HEK293T (cell line): Measurements from ENCODE around the gene CHP2.

Experiments used
- CTCF ChIA-PET: fragments of 350-600 bp; formaldehyde crosslinking; extraction: SDS; loops from one replicate; lab custom pipeline; 2021; ENCODE audit warnings: antibody characterized with exemption, inconsistent platforms; lab: Yijun Ruan, JAX
- POLR2A ChIA-PET: fragments of 350-600 bp; formaldehyde crosslinking; extraction: SDS; loops from one replicate; lab custom pipeline; 2020; ENCODE audit warnings: antibody characterized with exemption, inconsistent platforms; lab: Yijun Ruan, JAX
- DNase-seq: peaks from one replicate; pipeline ENCODE4 v3.0.0; 2012; ENCODE audit warnings: mixed read lengths; ENCODE audit errors: extremely low spot score
- ARNT ChIP-seq: fragments of 450-650 bp; IDR thresholded peaks from 2 replicates; pipeline ENCODE4 v1.6.1; 2017; ENCODE audit warnings: mild to moderate bottlenecking
- BHLHE40 ChIP-seq: fragments of 450-650 bp; IDR thresholded peaks from 2 replicates; pipeline ENCODE4 v1.6.1; 2016; ENCODE audit warnings: mild to moderate bottlenecking, moderate library complexity, borderline replicate concordance
- CTBP1 ChIP-seq: fragments of 450-650 bp; IDR thresholded peaks from 2 replicates; pipeline ENCODE4 v1.6.1; 2016; ENCODE audit warnings: borderline replicate concordance
- ELF4 ChIP-seq: fragments of 450-650 bp; IDR thresholded peaks from 2 replicates; pipeline ENCODE4 v1.6.1; 2017; ENCODE audit warnings: antibody characterized with exemption
- FOXA1 ChIP-seq: fragments of 450-650 bp; IDR thresholded peaks from 2 replicates; pipeline ENCODE4 v1.6.1; 2016; ENCODE audit warnings: mild to moderate bottlenecking
- FOXK2 ChIP-seq: fragments of 450-650 bp; IDR thresholded peaks from 2 replicates; pipeline ENCODE4 v1.6.1; 2016; ENCODE audit warnings: mild to moderate bottlenecking
- FOXM1 ChIP-seq: fragments of 450-650 bp; IDR thresholded peaks from 2 replicates; pipeline ENCODE4 v1.6.1; 2017; ENCODE audit warnings: mild to moderate bottlenecking, borderline replicate concordance
- HDGF ChIP-seq: fragments of 450-650 bp; IDR thresholded peaks from 2 replicates; pipeline ENCODE4 v1.6.1; 2017; ENCODE audit warnings: antibody characterized with exemption, borderline replicate concordance
- L3MBTL2 ChIP-seq: fragments of 450-650 bp; conservative IDR thresholded peaks from 2 replicates; pipeline ENCODE4 v1.6.1; 2016; ENCODE audit warnings: mild to moderate bottlenecking
- LEF1 ChIP-seq: fragments of 450-650 bp; IDR thresholded peaks from 2 replicates; pipeline ENCODE4 v1.6.1; 2017; ENCODE audit warnings: mild to moderate bottlenecking, borderline replicate concordance
- NFRKB ChIP-seq: fragments of 450-650 bp; IDR thresholded peaks from 2 replicates; pipeline ENCODE4 v1.6.1; 2016; ENCODE audit warnings: mild to moderate bottlenecking, moderate library complexity
- PKNOX1 ChIP-seq: fragments of 450-650 bp; IDR thresholded peaks from 2 replicates; pipeline ENCODE4 v1.6.1; 2016
- SP1 ChIP-seq: fragments of 450-650 bp; IDR thresholded peaks from 2 replicates; pipeline ENCODE4 v1.6.1; 2017
- SUZ12 ChIP-seq: fragments of 450-650 bp; IDR thresholded peaks from 2 replicates; pipeline ENCODE4 v1.6.1; 2016; ENCODE audit warnings: mild to moderate bottlenecking
- TARDBP ChIP-seq: fragments of 450-650 bp; IDR thresholded peaks from 2 replicates; pipeline ENCODE4 v1.6.1; 2016
- ZNF384 ChIP-seq: fragments of 450-650 bp; IDR thresholded peaks from 2 replicates; pipeline ENCODE4 v1.6.1; 2016

CHP2 gene

GRCh38 chr16:23754594-23755483, at the start of gene CHP2:
Gene CHP2 (plus strand): TSS chr16:23755026. CDS start chr16:23755050, 24 bp downstream.
- CTCF ChIA-PET = interaction anchor here (0.6 kb wide), 1 partner anchor 48 kb away, joined by 3 read pairs; no protein-coding TSS in a partner anchor
- peak; percentile 30 for DNase-seq
- TF ChIP-seq LEF1 (no peak), L3MBTL2 (no peak), HDGF (no peak)
- POLR2A ChIA-PET = no interaction called here

- TF ChIP-seq SUZ12 (no peak), NFRKB (no peak), LEF1 (no peak), ZNF384 (no peak), TARDBP (no peak), ARNT (no peak), ELF4 (no peak), PKNOX1 (no peak), FOXK2 (no peak), HDGF (no peak)
- ChIA-PET POLR2A (no interaction called here), CTCF (no interaction called here)
- no peak for DNase-seq
Observed at GRCh38 chr16:23705517-23705902, 49.3 kb upstream of the CHP2 start.

GRCh38 chr16:23706439-23706838, 48.4 kb upstream of the CHP2 start:
- POLR2A ChIA-PET = no interaction called here
- no peak for DNase-seq
- TF ChIP-seq HDGF (no peak), LEF1 (no peak), SUZ12 (no peak), CTBP1 (no peak), FOXK2 (no peak), ARNT (no peak), TARDBP (no peak), PKNOX1 (no peak), BHLHE40 (no peak), SP1 (no peak), NFRKB (no peak), ZNF384 (no peak), FOXA1 (no peak), ELF4 (no peak), L3MBTL2 (no peak), FOXM1 (no peak)
- CTCF ChIA-PET = no interaction called here

GRCh38 chr16:23709536-23709935, 45.3 kb upstream of the CHP2 start:
- DNase-seq = no peak
- ChIA-PET CTCF (no interaction called here), POLR2A (no interaction called here)
- no peak for TF ChIP-seq ZNF384
- no peak for TF ChIP-seq FOXK2
- no peak for TF ChIP-seq ELF4
- TF ChIP-seq SUZ12 = no peak
- TF ChIP-seq NFRKB = no peak
- no peak for TF ChIP-seq HDGF
- no peak for TF ChIP-seq FOXA1
- TF ChIP-seq LEF1 = no peak
- TF ChIP-seq ARNT = no peak
- TF ChIP-seq SP1 = no peak

- POLR2A ChIA-PET = no interaction called here
- TF ChIP-seq HDGF (no peak), SP1 (no peak), ARNT (no peak), FOXA1 (no peak), FOXM1 (no peak), FOXK2 (no peak), CTBP1 (no peak)
- CTCF ChIA-PET = no interaction called here
- no peak for DNase-seq
Observed at GRCh38 chr16:23710008-23710407, 44.8 kb upstream of the CHP2 start.

- POLR2A ChIA-PET = no interaction called here
- DNase-seq = no peak
- CTCF ChIA-PET = no interaction called here
- TF ChIP-seq SP1 (no peak), FOXA1 (no peak), LEF1 (no peak), FOXK2 (no peak), ELF4 (no peak), BHLHE40 (no peak), TARDBP (no peak), L3MBTL2 (no peak), CTBP1 (no peak), FOXM1 (no peak)
Observed at GRCh38 chr16:23710504-23710903, 44.3 kb upstream of the CHP2 start.

- CTCF ChIA-PET = no interaction called here
- POLR2A ChIA-PET = no interaction called here
- DNase-seq = no peak
- TF ChIP-seq ZNF384 = no peak
- TF ChIP-seq SP1 = no peak
- TF ChIP-seq BHLHE40 = no peak
- no peak for TF ChIP-seq ARNT
- no peak for TF ChIP-seq L3MBTL2
- no peak for TF ChIP-seq ELF4
- no peak for TF ChIP-seq FOXM1
- TF ChIP-seq SUZ12 = no peak
- TF ChIP-seq TARDBP = no peak
- TF ChIP-seq FOXK2 = no peak
- TF ChIP-seq LEF1 = no peak
- no peak for TF ChIP-seq CTBP1
- TF ChIP-seq NFRKB = no peak
- no peak for TF ChIP-seq HDGF
- TF ChIP-seq PKNOX1 = no peak
- no peak for TF ChIP-seq FOXA1
Observed at GRCh38 chr16:23711785-23712184, 43.0 kb upstream of the CHP2 start.
